ENCODE results near the gene ATF7IP2. TPM values are rescaled to one million over a fixed set of nuclear protein-coding genes. Genes with fewer than 3 reads are reported as not detected.
A peak's percentile ranks its signal among the peaks of the same experiment; 100 is the strongest.

Gene ATF7IP2, protein sequence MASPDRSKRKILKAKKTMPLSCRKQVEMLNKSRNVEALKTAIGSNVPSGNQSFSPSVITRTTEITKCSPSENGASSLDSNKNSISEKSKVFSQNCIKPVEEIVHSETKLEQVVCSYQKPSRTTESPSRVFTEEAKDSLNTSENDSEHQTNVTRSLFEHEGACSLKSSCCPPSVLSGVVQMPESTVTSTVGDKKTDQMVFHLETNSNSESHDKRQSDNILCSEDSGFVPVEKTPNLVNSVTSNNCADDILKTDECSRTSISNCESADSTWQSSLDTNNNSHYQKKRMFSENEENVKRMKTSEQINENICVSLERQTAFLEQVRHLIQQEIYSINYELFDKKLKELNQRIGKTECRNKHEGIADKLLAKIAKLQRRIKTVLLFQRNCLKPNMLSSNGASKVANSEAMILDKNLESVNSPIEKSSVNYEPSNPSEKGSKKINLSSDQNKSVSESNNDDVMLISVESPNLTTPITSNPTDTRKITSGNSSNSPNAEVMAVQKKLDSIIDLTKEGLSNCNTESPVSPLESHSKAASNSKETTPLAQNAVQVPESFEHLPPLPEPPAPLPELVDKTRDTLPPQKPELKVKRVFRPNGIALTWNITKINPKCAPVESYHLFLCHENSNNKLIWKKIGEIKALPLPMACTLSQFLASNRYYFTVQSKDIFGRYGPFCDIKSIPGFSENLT
- total RNA-seq (10 to 100 TPM; 16.2 to 97.6 (median 66.4) TPM), polyA plus RNA-seq (10 to 100 TPM; 73.3 to 78.0 (median 77.7) TPM)
- long read RNA-seq, donor 1, transcript ATF7IP2-214 (3 exons, 576 nt), result major isoform, 9 of 15 reads
- long read RNA-seq, donor 1, partial matches to known transcripts, result 0 of 15 reads
- long read RNA-seq, donor 1, other reads (novel, unspliced or antisense), result 0 of 15 reads
- long read RNA-seq, donor 2, partial matches to known transcripts, result 0 of 3 reads
- long read RNA-seq, donor 2, other reads (novel, unspliced or antisense), result 0 of 3 reads
- long read RNA-seq, donor 3, partial matches to known transcripts, result 0 of 7 reads
- long read RNA-seq, donor 3, other reads (novel, unspliced or antisense), result 0 of 7 reads
- long read RNA-seq, donor 4, transcript ATF7IP2-214 (3 exons, 576 nt), result major isoform, 25 of 31 reads
- long read RNA-seq, donor 4, partial matches to known transcripts, result 1 of 31 reads
- long read RNA-seq, donor 4, other reads (novel, unspliced or antisense), result 1 of 31 reads
- long read RNA-seq, donor 5, transcript ATF7IP2-214 (3 exons, 576 nt), result major isoform, 26 of 40 reads
- long read RNA-seq, donor 5, partial matches to known transcripts, result 0 of 40 reads
- long read RNA-seq, donor 5, other reads (novel, unspliced or antisense), result 10 of 40 reads
- long read RNA-seq, donor 6, transcript ATF7IP2-214 (3 exons, 576 nt), result major isoform, 27 of 33 reads
- long read RNA-seq, donor 6, partial matches to known transcripts, result 0 of 33 reads
- long read RNA-seq, donor 6, other reads (novel, unspliced or antisense), result 4 of 33 reads
- long read RNA-seq, donor 7, partial matches to known transcripts, result 0 of 1 reads
- long read RNA-seq, donor 7, other reads (novel, unspliced or antisense), result 0 of 1 reads
- long read RNA-seq, donor 8, transcript ATF7IP2-214 (3 exons, 576 nt), result major isoform, 14 of 16 reads
- long read RNA-seq, donor 8, partial matches to known transcripts, result 0 of 16 reads
- long read RNA-seq, donor 8, other reads (novel, unspliced or antisense), result 0 of 16 reads
- long read RNA-seq, donor 9, transcript ATF7IP2-214 (3 exons, 576 nt), result major isoform, 6 of 11 reads
- long read RNA-seq, donor 9, partial matches to known transcripts, result 0 of 11 reads
- long read RNA-seq, donor 9, other reads (novel, unspliced or antisense), result 0 of 11 reads
- long read RNA-seq, donor 10, partial matches to known transcripts, result 0 of 3 reads
- long read RNA-seq, donor 10, other reads (novel, unspliced or antisense), result 0 of 3 reads

DNA sequence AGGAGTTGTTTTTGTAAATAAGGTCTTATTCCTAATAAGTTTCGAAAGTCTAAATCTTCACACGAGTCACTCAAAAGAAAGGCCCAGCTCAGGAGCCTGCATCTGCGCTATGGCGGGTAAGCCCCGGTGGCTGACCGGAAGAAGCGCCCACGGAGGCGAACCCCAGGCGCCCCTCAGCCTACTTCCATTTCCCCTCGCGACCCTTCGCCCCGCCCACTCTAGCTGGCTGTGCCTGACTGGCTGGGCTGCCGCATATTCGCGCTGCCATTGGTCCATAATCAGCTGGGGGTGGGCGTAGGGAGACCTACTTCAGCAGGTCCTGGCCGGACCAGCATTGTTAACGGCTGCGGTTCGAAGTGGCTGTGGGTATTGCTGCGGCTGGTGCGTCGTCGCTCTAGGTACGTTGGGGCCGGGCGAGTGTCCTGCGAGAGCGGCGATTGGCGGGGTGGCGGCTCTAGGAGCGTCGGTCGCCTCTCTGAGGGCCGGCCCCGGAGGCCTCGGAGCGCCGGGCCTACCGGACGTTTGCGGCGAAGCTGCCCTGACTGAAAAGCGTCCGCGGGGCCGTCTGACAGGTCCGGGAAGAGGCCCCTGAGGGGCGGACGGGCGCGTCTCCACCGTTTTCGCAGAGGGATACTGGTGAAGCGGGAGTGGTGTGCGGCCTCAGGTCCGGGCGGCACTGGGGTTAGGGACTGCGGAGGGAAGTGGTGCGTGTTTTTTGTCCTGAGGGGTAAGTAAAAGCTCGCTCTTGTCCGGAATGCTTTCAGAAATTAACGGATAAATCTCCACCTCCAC, at the start of gene ATF7IP2:
ATF7IP2 (plus strand) TSS at position 337 of the 792 bp plus-strand sequence. CDS start 44,560 bp downstream, outside the sequence.
- intact Hi-C loops (cut with DNase I), result no loop called here
- peak; percentile 78 to 95 for TF ChIP-seq POLR2A (IDR thresholded peaks at IDR 0.05)
- TF ChIP-seq, protein P1, sequence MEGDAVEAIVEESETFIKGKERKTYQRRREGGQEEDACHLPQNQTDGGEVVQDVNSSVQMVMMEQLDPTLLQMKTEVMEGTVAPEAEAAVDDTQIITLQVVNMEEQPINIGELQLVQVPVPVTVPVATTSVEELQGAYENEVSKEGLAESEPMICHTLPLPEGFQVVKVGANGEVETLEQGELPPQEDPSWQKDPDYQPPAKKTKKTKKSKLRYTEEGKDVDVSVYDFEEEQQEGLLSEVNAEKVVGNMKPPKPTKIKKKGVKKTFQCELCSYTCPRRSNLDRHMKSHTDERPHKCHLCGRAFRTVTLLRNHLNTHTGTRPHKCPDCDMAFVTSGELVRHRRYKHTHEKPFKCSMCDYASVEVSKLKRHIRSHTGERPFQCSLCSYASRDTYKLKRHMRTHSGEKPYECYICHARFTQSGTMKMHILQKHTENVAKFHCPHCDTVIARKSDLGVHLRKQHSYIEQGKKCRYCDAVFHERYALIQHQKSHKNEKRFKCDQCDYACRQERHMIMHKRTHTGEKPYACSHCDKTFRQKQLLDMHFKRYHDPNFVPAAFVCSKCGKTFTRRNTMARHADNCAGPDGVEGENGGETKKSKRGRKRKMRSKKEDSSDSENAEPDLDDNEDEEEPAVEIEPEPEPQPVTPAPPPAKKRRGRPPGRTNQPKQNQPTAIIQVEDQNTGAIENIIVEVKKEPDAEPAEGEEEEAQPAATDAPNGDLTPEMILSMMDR (IDR thresholded peaks at IDR 0.05), result no peak
- DNase-seq, result peak; percentile 91 to 97 (median 95)
- Histone ChIP-seq H3K9me3 (replicated peaks in 1 of 3) (no peaks in the 10 kb centered on the region), H3K36me3 (replicated peaks in 1 of 2) (no peaks in the 10 kb centered on the region), H3K27ac (peak within 1 kb of the TSS; percentile 65 to 86 (median 83)), H3K27me3 (no peaks in the 10 kb centered on the region), H3K4me3 (peak within 1 kb of the TSS; percentile 28 to 80 (median 60)), H3K4me1 (replicated peaks in 1 of 2) (peaks cover 5 to 14% of the 10 kb centered on the region in 2 donors)
- whole genome bisulfite sequencing, 4 donors, result 3 to 11% (median 5%) methylated on average over 21 to 66 of the region's 66 CpGs

DNA sequence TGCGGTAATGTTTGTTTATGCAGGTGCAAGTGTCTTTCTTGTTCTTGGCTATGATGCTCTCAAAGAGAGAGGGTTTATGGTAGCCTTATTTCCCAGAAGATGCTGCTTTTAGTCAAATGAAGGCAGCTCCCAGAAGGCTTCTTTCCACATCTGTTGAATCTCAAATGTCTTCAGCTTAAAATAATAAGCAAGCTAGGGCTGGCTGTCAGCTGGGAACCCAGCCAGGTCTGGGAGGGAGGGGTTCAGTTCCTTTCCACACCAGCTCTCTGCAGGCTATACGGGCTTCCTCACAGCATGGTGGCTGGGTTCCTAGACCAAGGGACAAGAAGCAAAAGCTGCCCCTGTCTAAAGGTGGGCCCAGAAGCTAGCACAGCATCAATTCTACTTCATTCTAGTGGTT, 47.4 kb upstream of the ATF7IP2 start:
- Histone ChIP-seq H3K9me3 (replicated peaks in 1 of 3) (peaks cover 0 to 15% (median 0%) of the 10 kb centered on the region in 3 donors), H3K36me3 (replicated peaks in 1 of 2) (no peaks in the 10 kb centered on the region), H3K4me3 (no peak overlapping the region), H3K27me3 (no peaks in the 10 kb centered on the region), H3K27ac (no peak overlapping the region), H3K4me1 (replicated peaks in 1 of 2) (peaks cover 9 to 13% of the 10 kb centered on the region in 2 donors)
- TF ChIP-seq, protein P1 (IDR thresholded peaks at IDR 0.05), result no peak
- no peak for TF ChIP-seq POLR2A (IDR thresholded peaks at IDR 0.05)
- 47 to 69% (median 57%) methylated on average over 1 to 2 of the region's 2 CpGs for WGBS, 4 donors
- intact Hi-C loops (cut with DNase I), result no loop called here
- no peak for DNase-seq

All from adrenal gland (tissue), 19 donors.